Measurements from ENCODE around the gene TEC.

GRCh38 chr4:48121180-48121579 lies 148.5 kb downstream of the TEC start:
- TF ChIP-seq CTCF (IDR thresholded peaks at IDR 0.05) (no peak), POLR2A (IDR thresholded peaks at IDR 0.05) (no peak), EP300 (IDR thresholded peaks at IDR 0.05) (no peak)
